RWPE2 (cell line): ENCODE results near the gene SHROOM3.

Experiments used
- ATAC-seq: fragments of 200-7000 bp; cut with Tn5 transposase; 3 replicates; pipeline ENCODE4 v1.9.1; 2021; ENCODE audit warnings: low read depth
- DNase-seq: peaks from one replicate; pipeline ENCODE4 v3.0.0-alpha.2; 2020; ENCODE audit warnings: low spot score
- H3K27ac ChIP-seq: fragments of 450-650 bp; 2 replicates; pipeline ENCODE4 v1.5.1; 2017; ENCODE audit warnings: mild to moderate bottlenecking; ENCODE audit not compliant: poor library complexity, severe bottlenecking
- H3K27me3 ChIP-seq: fragments of 250-450 bp; sonication (Bioruptor Pico); 2 replicates; pipeline ENCODE4 v1.5.1; 2021; ENCODE audit warnings: mild to moderate bottlenecking, moderate library complexity; ENCODE audit not compliant: insufficient read depth, poor library complexity, severe bottlenecking
- H3K36me3 ChIP-seq: fragments of 250-450 bp; sonication (Bioruptor Pico); 2 replicates; pipeline ENCODE4 v1.5.1; 2020; ENCODE audit warnings: low read depth, mild to moderate bottlenecking, moderate library complexity
- H3K4me1 ChIP-seq: fragments of 250-450 bp; sonication (Bioruptor Pico); 2 replicates; pipeline ENCODE4 v1.5.1; 2021; ENCODE audit warnings: mild to moderate bottlenecking, moderate library complexity; ENCODE audit not compliant: insufficient read depth, poor library complexity, severe bottlenecking
- H3K4me3 ChIP-seq: fragments of 250-450 bp; sonication (Bioruptor Pico); 2 replicates; pipeline ENCODE4 v1.5.1; 2021; ENCODE audit warnings: mild to moderate bottlenecking, moderate library complexity; ENCODE audit not compliant: severe bottlenecking
- H3K9me3 ChIP-seq: fragments of 250-450 bp; sonication (Bioruptor Pico); 2 replicates; pipeline ENCODE4 v1.5.1; 2021; ENCODE audit warnings: mild to moderate bottlenecking, moderate library complexity; ENCODE audit not compliant: severe bottlenecking
- CTCF ChIP-seq: fragments of 450-650 bp; IDR thresholded peaks from one replicate; pipeline ENCODE4 v1.5.1; 2017; ENCODE audit warnings: mild to moderate bottlenecking, moderate library complexity; ENCODE audit not compliant: poor library complexity, severe bottlenecking

The SHROOM3 gene

GRCh38 chr4:76799718-76800117 lies 364.7 kb downstream of the SHROOM3 start:
- DNase-seq (no peak), ATAC-seq (no peak)
- no peaks in the 10 kb centered on the region for H3K36me3 ChIP-seq
- no peak overlapping the region for H3K27ac ChIP-seq
- H3K9me3 ChIP-seq: no peaks in the 10 kb centered on the region
- no peak overlapping the region for H3K4me3 ChIP-seq
- TF ChIP-seq CTCF: no peak
- peaks cover 9% of the 10 kb centered on the region for H3K4me1 ChIP-seq
- no peaks in the 10 kb centered on the region for H3K27me3 ChIP-seq

DNA sequence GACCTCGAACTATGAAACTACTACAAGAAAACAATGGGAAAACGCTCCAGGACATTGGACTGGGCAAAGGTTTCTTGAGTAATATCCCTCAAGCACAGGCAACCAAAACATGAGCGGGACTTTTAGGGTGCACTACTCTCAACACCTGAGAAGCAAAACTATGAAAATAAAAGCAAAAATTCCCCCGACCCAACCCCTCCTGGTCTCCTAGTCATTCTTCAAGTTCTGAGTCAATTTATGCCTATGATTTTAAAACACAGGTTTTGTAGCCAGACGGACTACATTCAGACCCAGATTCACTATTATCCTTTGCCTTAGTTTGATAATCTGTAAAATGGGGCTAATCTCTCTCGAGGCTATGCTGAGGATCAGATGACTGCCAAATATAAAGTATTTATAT lies 365.9 kb downstream of the SHROOM3 start:
- Histone ChIP-seq H3K4me1 (peaks cover 9% of the 10 kb centered on the region), H3K27me3 (no peaks in the 10 kb centered on the region), H3K9me3 (no peaks in the 10 kb centered on the region), H3K4me3 (no peak overlapping the region), H3K36me3 (no peaks in the 10 kb centered on the region), H3K27ac (no peak overlapping the region)
- DNase-seq (no peak), ATAC-seq (no peak)
- TF ChIP-seq CTCF: no peak

GRCh38 chr4:76801621-76802235 lies 366.7 kb downstream of the SHROOM3 start:
- H3K36me3 ChIP-seq: no peaks in the 10 kb centered on the region
- DNase-seq: no peak
- no peak overlapping the region for H3K4me3 ChIP-seq
- H3K9me3 ChIP-seq: no peaks in the 10 kb centered on the region
- ATAC-seq: no peak
- H3K4me1 ChIP-seq: peaks cover 9% of the 10 kb centered on the region
- H3K27me3 ChIP-seq: no peaks in the 10 kb centered on the region
- no peak for TF ChIP-seq CTCF
- no peak overlapping the region for H3K27ac ChIP-seq

- H3K27ac ChIP-seq: no peak overlapping the region
- H3K4me3 ChIP-seq: no peak overlapping the region
- no peaks in the 10 kb centered on the region for H3K36me3 ChIP-seq
- peaks cover 9% of the 10 kb centered on the region for H3K4me1 ChIP-seq
- ATAC-seq (no peak), DNase-seq (no peak)
- no peak for TF ChIP-seq CTCF
- no peaks in the 10 kb centered on the region for H3K27me3 ChIP-seq
- no peaks in the 10 kb centered on the region for H3K9me3 ChIP-seq
These were observed 367.4 kb downstream of the SHROOM3 start for GRCh38 chr4:76802236-76803021.

GRCh38 chr4:76803522-76803921 lies 368.5 kb downstream of the SHROOM3 start:
- peak; percentile 99 for ATAC-seq
- H3K27ac ChIP-seq: no peak overlapping the region
- H3K9me3 ChIP-seq: no peaks in the 10 kb centered on the region
- H3K4me1 ChIP-seq: peaks cover 9% of the 10 kb centered on the region
- peak; percentile 78 for DNase-seq
- H3K36me3 ChIP-seq: no peaks in the 10 kb centered on the region
- H3K27me3 ChIP-seq: no peaks in the 10 kb centered on the region
- H3K4me3 ChIP-seq: no peak overlapping the region
- TF ChIP-seq CTCF: no peak
